Fibroblast of upper back skin (primary cell): Measurements from ENCODE around the gene GRWD1.
A peak's percentile ranks its signal among the peaks of the same experiment; 100 is the strongest.
"Not testable (repeated sequence)": the region's sequence is repeated elsewhere in the genome, so short reads cannot be mapped to it uniquely, and the experiment has no call there.

ENCODE experiments used
- DNase-seq: peaks from one replicate; pipeline ENCODE4 v3.0.0-alpha.2; 2013

GRWD1 gene

GRCh38 chr19:48480558-48481500 lies 35.0 kb downstream of the GRWD1 start:
- peak; percentile 52 for DNase-seq

GRCh38 chr19:48481846-48482639 lies 36.3 kb downstream of the GRWD1 start:
- DNase-seq: peak; percentile 43

- DNase-seq: no peak
Observed at GRCh38 chr19:48483301-48483700, 37.5 kb downstream of the GRWD1 start.

DNA sequence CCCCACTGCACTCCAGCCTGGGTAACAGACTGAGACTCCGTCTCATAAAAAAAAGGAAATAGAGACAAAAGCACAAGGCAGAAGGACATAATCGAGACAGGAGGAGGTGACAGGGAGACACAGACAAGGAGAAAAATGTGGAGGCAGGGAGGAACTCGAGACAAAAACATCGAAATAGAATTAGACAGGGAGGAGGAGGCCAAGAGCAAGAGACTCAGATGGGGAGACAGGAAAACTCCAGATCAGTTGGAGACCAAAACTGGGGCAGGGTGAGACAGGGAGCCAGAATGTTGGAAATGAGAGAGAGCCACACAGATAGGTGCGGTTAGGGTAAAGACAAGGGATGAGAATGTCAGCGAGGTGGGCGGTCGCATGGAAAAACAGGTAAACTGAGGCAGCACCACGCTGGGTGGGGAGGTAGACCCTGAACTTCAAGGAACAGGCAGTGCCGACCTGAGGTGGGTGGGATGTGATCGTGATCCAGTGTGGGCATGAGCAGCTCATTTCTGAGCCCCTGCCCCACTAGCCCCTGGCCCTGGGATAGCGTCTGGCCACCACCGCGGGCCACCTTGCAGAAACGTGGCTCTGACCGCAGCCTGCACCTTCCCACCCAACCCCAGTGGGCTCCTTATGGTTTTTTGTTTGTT lies 38.6 kb downstream of the GRWD1 start:
- DNase-seq: no peak

DNA sequence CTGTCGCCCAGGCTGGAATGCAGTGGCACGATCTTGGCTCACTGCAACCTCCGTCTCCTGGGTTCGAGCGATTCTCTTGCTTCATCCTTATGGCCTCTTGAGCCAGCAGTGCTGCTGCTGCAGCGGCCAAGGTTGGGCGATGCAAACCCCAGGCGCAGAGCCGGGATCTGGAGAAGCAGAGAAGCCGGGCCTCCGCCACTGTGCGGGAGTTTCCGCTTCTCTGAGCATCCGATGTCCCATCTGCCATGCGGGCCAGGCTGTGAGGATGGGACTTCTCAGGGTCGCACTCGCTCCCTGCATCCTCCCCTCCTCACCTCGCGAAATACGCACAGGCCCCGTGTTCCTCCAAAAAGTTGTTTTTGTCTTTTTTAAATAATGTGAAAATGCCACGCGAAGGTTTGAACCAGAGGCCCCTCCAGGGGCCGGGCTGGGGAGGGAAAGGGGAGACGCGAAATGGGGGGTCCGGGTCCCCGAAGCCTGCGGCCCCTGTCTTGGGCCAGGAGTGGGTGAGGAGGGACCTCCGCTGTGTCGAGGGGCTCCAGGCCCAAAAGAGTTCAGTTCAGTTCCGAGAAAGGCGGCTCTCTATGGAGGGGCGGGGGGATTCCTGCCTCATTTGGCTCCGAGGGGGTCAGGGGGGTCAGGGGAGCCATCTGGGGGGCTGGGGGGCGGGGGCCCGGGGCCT lies 39.3 kb downstream of the GRWD1 start:
- no peak for DNase-seq

GRCh38 chr19:48486706-48487105 lies 40.9 kb downstream of the GRWD1 start:
- DNase-seq: not testable (repeated sequence)

DNA sequence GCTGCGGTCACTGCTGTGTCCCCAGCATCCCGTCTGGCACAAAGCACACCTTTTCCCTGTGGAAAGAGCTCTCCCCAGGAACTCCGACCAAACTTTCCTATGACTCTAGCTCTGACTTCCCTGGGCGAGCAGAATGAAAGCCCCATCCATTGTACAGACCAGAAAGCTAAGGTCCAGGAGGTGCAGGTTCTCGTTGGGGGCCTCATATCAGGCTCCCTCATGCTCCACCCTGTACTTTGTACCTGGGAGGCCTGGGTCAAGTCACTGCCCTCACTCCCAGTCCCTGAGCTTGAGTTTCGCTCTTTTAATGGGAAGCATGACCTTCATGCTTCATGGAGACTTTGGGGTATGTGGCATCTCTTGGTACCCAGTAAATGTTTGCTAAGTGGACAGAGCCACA lies 41.8 kb downstream of the GRWD1 start:
- no peak for DNase-seq

DNA sequence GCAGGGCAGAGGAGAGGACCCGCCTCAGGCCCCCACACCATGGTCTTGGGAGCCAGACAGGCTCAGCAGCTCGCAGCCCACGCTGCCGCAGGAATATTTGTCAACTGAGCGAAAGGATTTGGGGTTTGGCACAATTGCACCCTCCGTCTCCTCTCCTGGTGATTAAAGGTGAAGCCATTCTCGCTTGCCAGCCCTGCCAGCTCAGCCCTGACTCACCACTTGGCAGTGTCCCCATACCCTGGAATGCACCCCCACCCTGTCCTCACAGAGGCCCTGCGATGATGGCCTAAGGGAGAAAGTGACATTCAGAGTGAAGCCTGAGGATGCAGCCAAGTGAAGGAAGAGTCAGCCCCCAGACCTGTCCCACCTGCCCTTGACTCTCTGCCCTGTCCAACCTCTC lies 42.2 kb downstream of the GRWD1 start:
- peak; percentile 60 for DNase-seq

GRCh38 chr19:48488478-48488877 lies 42.7 kb downstream of the GRWD1 start:
- not testable (repeated sequence) for DNase-seq

GRCh38 chr19:48489608-48490216 lies 43.9 kb downstream of the GRWD1 start:
- DNase-seq: peak; percentile 45

- no peak for DNase-seq
Observed at GRCh38 chr19:48490981-48491792, 45.4 kb downstream of the GRWD1 start.

- DNase-seq: no peak
Observed at GRCh38 chr19:48491793-48492123, 46.0 kb downstream of the GRWD1 start.

- DNase-seq: peak; percentile 96
Observed at GRCh38 chr19:48492925-48493717, 47.3 kb downstream of the GRWD1 start.

GRCh38 chr19:48493718-48494401 lies 48.1 kb downstream of the GRWD1 start:
- no peak for DNase-seq

DNA sequence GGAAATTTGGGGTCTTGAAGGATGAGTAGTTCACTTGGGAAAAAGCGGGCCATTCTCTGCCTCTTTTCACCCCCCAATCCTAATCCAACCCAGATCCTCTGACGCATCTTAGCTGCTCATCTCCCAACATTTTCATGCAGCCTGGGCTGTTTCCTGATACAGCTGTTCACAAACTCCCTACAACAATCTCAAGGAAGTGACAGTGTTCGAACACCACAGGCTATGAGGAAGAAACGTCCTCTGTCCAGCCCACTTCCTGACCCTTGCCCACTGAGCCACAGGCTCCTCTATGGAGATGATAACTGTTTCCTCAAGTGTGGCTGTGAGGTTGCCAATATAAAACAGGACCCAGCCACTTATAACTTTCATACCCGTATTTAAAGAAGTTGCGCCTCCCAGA lies 49.6 kb downstream of the GRWD1 start:
- no peak for DNase-seq

GRCh38 chr19:48496959-48497727 lies 51.4 kb downstream of the GRWD1 start:
- DNase-seq: no peak

- DNase-seq: no peak
Observed at GRCh38 chr19:48497728-48498594, 52.2 kb downstream of the GRWD1 start.
